ENCODE measurements around the gene FYB1.
"Not testable (repeated sequence)": the region's sequence is repeated elsewhere in the genome, so short reads cannot be mapped to it uniquely, and the experiment has no call there.

The FYB1 gene

GRCh38 chr5:39186722-39187539, 32.4 kb downstream of the FYB1 start:
- no peak for DNase-seq (ENCODE audit: low spot score)

- no peak for DNase-seq (ENCODE audit: low spot score)
Measured at GRCh38 chr5:39186289-39186688, 33.1 kb downstream of the FYB1 start.

GRCh38 chr5:39185761-39186160, 33.6 kb downstream of the FYB1 start:
- no peak for DNase-seq (ENCODE audit: low spot score)

GRCh38 chr5:39179561-39179960, 39.8 kb downstream of the FYB1 start:
- not testable (repeated sequence) for DNase-seq (ENCODE audit: low spot score)

GRCh38 chr5:39178861-39179260, 40.5 kb downstream of the FYB1 start:
- DNase-seq (ENCODE audit: low spot score) = no peak

- no peak for DNase-seq (ENCODE audit: low spot score)
Measured at GRCh38 chr5:39178171-39178570, 41.2 kb downstream of the FYB1 start.

GRCh38 chr5:39177631-39177964, 41.8 kb downstream of the FYB1 start:
- no peak for DNase-seq (ENCODE audit: low spot score)

- no peak for DNase-seq (ENCODE audit: low spot score)
Measured at GRCh38 chr5:39176759-39177630, 42.4 kb downstream of the FYB1 start.

GRCh38 chr5:39175273-39175955, 43.9 kb downstream of the FYB1 start:
- no peak for DNase-seq (ENCODE audit: low spot score)

- no peak for DNase-seq (ENCODE audit: low spot score)
Measured at GRCh38 chr5:39173069-39173468, 46.3 kb downstream of the FYB1 start.

- no peak for DNase-seq (ENCODE audit: low spot score)
Measured at GRCh38 chr5:39172593-39172992, 46.8 kb downstream of the FYB1 start.

- DNase-seq (ENCODE audit: low spot score) = no peak
Measured at GRCh38 chr5:39171647-39172046, 47.7 kb downstream of the FYB1 start.

- DNase-seq (ENCODE audit: low spot score) = no peak
Measured at GRCh38 chr5:39169081-39169480, 50.3 kb downstream of the FYB1 start.

GRCh38 chr5:39167972-39168342, 51.4 kb downstream of the FYB1 start:
- DNase-seq (ENCODE audit: low spot score) = no peak

GRCh38 chr5:39167141-39167971, 52.0 kb downstream of the FYB1 start:
- DNase-seq (ENCODE audit: low spot score) = no peak

GRCh38 chr5:39164529-39165402, 54.6 kb downstream of the FYB1 start:
- no peak for DNase-seq (ENCODE audit: low spot score)

- no peak for DNase-seq (ENCODE audit: low spot score)
Measured at GRCh38 chr5:39164016-39164415, 55.3 kb downstream of the FYB1 start.

- DNase-seq (ENCODE audit: low spot score) = no peak
Measured at GRCh38 chr5:39161578-39161977, 57.8 kb downstream of the FYB1 start.

GRCh38 chr5:39160576-39161213, 58.7 kb downstream of the FYB1 start:
- no peak for DNase-seq (ENCODE audit: low spot score)

GRCh38 chr5:39159811-39160490, 59.4 kb downstream of the FYB1 start:
- DNase-seq (ENCODE audit: low spot score) = no peak
